Ovary (tissue), 3 donors: Measurements from ENCODE around the gene MICALL1.

Experiments used
- POLR2A ChIP-seq: fragments of 450-650 bp; IDR thresholded peaks from one replicate; pipeline ENCODE4 v1.6.1; 2017; ENCODE audit warnings: antibody characterized with exemption, mild to moderate bottlenecking, moderate library complexity
- TF ChIP-seq, protein P1 (sequence below), 3 donors: fragments of 450-650 bp in 2 of 3; fragments of 200-600 bp in 1 of 3; IDR thresholded peaks; one replicate each; pipeline versions ENCODE4 v1.5.1 to v1.8.0; 2016 to 2022; ENCODE audit warnings: antibody characterized with exemption in 3 of 3, mild to moderate bottlenecking in 1 of 3
- donor health status: DM: no; HTN: no; CAD: no.

DNA sequence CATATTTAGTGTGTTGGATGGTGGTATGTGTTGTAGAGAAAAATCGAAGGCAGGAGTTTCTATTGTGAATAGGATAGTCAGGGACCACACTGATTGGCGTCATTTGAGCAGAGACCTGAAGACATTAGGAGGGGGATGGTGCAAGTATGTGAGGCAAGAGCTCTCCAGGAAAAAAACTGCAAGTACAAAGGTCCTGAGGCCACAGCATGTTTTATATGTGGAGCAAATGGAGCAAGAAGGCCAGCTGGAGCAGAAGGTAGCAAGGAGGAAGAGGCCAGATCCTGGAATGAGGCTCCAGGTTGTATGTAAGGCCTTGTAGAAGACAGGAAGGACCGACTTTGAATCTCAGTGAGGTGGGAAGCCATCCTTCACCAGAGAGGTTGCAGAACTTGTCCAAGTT lies 14.2 kb upstream of the MICALL1 start:
- TF ChIP-seq, protein P1, sequence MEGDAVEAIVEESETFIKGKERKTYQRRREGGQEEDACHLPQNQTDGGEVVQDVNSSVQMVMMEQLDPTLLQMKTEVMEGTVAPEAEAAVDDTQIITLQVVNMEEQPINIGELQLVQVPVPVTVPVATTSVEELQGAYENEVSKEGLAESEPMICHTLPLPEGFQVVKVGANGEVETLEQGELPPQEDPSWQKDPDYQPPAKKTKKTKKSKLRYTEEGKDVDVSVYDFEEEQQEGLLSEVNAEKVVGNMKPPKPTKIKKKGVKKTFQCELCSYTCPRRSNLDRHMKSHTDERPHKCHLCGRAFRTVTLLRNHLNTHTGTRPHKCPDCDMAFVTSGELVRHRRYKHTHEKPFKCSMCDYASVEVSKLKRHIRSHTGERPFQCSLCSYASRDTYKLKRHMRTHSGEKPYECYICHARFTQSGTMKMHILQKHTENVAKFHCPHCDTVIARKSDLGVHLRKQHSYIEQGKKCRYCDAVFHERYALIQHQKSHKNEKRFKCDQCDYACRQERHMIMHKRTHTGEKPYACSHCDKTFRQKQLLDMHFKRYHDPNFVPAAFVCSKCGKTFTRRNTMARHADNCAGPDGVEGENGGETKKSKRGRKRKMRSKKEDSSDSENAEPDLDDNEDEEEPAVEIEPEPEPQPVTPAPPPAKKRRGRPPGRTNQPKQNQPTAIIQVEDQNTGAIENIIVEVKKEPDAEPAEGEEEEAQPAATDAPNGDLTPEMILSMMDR (IDR thresholded peaks at IDR 0.05): no peak
- no peak for TF ChIP-seq POLR2A
